GM12801 (cell line): ENCODE data around the gene NUP133.

ENCODE experiments used
- TF ChIP-seq, protein P1 (sequence below): IDR thresholded peaks from one replicate; pipeline ENCODE4 v1.5.1; 2011; ENCODE audit warnings: control low read depth; ENCODE audit not compliant: insufficient read length; ENCODE audit errors: extremely low read depth

Gene NUP133

DNA sequence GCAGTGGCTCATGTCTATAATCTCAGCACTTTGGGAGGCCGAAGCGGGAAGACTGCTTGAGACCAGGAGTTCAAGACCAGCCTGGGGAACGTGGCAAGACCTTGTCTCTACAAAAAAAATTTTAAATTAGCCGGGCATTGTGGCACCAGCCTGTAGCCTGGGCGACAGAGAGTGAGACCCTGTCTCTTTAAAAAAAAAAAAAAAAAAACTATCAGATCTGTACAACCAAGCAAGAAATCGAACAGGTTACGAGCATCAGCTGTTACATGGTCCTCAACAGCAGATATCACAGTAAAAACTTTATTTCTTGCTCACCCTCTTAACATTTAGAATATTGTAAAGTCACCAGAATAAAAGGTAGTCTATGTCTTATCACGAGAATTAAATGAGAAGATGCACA lies 1.5 kb downstream of the NUP133 start:
- TF ChIP-seq, protein P1, sequence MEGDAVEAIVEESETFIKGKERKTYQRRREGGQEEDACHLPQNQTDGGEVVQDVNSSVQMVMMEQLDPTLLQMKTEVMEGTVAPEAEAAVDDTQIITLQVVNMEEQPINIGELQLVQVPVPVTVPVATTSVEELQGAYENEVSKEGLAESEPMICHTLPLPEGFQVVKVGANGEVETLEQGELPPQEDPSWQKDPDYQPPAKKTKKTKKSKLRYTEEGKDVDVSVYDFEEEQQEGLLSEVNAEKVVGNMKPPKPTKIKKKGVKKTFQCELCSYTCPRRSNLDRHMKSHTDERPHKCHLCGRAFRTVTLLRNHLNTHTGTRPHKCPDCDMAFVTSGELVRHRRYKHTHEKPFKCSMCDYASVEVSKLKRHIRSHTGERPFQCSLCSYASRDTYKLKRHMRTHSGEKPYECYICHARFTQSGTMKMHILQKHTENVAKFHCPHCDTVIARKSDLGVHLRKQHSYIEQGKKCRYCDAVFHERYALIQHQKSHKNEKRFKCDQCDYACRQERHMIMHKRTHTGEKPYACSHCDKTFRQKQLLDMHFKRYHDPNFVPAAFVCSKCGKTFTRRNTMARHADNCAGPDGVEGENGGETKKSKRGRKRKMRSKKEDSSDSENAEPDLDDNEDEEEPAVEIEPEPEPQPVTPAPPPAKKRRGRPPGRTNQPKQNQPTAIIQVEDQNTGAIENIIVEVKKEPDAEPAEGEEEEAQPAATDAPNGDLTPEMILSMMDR: no peak

DNA sequence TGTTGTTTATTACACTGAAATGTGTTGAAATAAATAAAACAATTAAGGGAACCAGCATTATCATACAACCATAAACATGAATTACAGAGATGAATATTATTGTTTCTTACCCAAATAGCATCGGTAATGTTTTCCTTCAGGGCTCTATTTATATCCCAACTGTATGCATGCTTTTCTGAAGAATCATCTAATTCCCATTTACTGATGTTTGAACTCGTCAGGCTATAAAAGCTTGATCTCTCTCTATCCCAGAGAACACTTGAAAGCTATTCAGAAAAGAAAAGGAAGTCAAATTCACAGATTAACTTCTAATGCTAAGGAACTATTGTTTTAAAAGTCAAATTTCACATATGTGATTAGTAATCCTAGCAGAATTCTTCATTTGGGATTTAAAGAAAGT lies 12.4 kb downstream of the NUP133 start:
- TF ChIP-seq, protein P1: no peak

DNA sequence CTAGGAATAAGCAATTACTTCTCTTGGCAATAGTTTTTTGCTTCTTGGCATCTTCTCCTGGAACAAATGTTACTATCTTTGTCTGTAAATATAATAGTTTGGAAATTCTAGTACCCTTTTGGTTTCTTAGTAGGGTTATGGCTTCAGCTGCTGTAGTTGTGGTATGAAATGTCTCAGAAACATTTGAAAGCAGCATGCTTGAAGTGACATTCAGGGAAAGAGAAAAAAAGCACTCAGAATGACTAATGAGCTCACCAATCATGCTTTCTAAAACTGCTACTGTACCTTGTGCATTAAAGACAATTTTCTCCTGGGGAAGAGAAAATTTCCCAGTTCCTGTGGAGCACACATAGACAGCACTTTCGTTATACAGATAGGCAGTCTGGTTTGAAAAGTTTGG lies 21.0 kb downstream of the NUP133 start:
- TF ChIP-seq, protein P1: no peak

DNA sequence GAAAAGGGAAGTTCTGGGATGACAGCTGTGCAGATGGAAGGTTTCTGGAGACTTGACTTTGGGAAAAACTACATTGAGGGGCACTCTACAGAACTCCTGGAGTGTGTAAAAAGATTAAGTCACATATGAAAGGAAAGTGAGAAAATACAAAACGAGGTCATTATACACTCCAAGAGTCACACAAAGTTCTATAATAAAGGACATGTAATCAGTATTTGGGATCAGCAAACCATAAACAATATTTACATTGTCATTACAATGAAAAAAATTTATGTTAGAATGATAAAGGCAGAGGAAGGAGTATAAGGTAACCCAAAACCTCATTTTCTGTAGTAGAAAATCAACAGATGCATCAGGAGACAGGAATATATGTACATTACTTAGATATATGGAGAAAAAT lies 22.8 kb downstream of the NUP133 start:
- TF ChIP-seq, protein P1: no peak

DNA sequence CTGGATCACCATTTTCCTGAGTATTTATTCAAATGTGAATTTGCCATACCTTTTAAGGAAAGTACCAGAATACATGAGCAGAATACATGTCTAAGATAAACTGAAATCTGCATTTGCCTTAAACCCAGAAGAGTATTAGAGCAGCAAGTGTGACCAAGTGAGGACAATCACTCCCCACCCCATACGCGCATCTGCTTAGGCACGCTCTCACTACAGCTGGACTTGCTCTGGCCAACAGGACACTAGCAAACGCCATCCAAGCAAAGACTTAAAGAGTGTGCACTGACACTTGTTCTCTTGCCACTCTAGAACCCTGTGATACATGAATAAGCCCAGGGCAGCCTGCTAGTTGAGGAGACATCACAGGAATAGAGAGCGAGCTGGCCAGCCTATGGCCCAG lies 25.6 kb downstream of the NUP133 start:
- TF ChIP-seq, protein P1: no peak

DNA sequence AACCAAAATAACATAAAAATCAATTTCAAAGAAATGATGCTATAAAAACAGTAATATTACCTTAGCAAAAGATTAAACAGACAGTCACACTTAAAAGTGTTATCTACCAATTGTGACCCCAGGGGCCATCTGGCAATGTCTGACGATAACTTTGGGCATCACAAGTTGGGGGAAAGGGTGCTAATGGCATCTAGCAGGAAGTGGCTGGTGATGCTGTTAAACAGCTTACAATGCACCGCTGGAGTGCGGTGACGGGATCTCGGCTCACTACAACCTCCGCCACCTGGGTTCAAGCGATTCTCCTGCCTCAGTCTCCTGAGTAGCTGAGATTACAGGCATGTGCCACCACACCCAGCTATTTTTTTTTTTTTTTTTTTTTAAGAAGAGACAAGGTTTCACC lies 27.6 kb downstream of the NUP133 start:
- TF ChIP-seq, protein P1: no peak

DNA sequence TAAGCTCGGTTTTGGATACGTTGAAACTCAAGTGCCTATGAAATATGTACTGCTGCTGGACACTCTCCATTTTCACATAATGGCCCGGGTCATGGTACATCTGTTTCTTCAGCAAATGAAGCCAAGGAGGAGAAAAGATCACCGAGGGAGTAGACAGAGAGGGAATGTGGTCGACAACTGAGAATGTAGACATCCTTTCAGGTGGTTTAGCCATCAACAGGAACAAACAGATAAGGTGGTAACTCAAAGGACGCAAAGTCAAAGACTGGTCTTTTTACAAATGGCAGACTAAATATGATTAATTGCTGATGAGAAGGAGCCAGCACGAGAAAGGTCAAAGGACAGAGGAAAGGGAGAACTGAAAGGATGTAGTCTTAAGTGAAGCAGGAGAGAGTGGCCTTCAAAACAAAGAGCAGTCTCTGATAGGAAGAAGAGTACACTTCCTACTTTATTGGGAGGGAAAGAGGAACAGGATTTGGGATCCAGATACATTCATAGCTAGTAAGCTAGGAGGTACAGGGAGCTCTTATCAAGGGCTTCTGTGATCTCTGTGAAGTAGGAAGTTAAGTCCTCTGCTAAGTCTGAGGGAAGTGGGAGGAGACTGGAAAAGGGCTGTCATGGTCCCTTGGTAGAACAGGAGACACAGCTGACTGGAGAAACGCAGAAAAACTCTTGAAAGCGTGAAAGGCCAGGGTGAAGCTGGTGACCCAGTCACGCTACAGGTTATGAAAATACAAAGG lies 28.3 kb downstream of the NUP133 start:
- TF ChIP-seq, protein P1: no peak
